ENCODE results near the gene SDSL. TPM values are rescaled to one million over a fixed set of nuclear protein-coding genes. Genes with fewer than 3 reads are reported as not detected.

Gene SDSL
- polyA plus RNA-seq, 3 donors = 4.6 to 10.0 (median 6.5) TPM

DNA sequence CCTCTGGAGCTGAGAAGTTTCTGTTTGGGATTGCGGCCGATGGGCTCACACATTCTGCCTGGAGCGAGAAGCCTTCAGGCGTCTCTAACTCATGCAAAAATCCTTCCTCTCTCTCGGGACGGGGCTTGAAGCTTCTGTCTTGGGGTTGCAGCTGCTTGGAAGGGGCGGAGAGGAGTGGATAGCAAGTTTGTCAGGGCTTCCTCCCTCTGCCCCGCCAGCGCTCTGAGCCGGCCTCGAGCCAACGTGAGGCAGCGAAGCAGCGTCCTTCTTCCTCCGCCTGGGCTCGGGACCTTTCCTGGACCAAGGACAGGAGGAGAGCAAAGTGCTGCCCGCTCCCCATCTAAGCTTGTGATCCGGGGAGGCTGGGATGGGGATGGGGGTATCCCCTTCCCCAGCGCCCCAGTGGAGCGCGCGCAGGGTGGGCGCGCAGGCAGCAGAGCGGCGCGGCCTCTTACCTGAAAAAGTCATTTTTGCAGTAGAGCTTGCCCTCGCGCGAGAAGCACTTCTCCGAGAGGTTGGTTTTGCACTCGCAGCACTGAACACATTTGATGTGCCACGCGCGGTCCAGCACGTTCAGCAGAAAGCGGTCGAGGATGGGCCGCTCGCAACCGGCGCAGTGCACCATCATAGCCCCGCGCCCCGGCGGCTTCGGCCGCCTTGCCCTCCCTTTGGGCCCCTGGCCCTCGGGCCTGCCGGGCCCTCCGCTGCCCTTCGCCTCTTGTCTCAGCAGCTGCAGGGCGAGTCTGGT, 48.9 kb downstream of the SDSL start:
- Histone ChIP-seq H3K79me2 (ENCODE audit: insufficient read depth, low read length) (no peaks in the 10 kb centered on the region), H3K27ac (ENCODE audit: low read depth in 1 of 2, low read length in 2 of 2) (no peak overlapping the region), H3K9ac (ENCODE audit: insufficient read depth, low read length, poor library complexity, severe bottlenecking) (no peak overlapping the region), H3K4me3 (replicated peaks in 1 of 3; ENCODE audit: low read depth in 2 of 3, low read length in 3 of 3) (no peak overlapping the region), H4K20me1 (ENCODE audit: insufficient read depth, low read length) (no peaks in the 10 kb centered on the region), H2AFZ (ENCODE audit: insufficient read depth, low read depth, low read length, poor library complexity, severe bottlenecking) (no peak overlapping the region), H3K27me3 (ENCODE audit: control insufficient read depth in 2 of 2, insufficient read depth in 2 of 2, low read length in 2 of 2) (peaks cover 78 to 100% of the 10 kb centered on the region in 2 donors), H3K4me2 (replicated peaks; ENCODE audit: extremely low read depth, low read length, poor library complexity, severe bottlenecking) (no peak overlapping the region), H3K9me3 (replicated peaks in 1 of 2; ENCODE audit: control insufficient read depth in 1 of 2, insufficient read depth in 1 of 2, low read length in 2 of 2) (peaks cover 3 to 77% of the 10 kb centered on the region in 2 donors), H3K36me3 (replicated peaks in 1 of 2; ENCODE audit: control insufficient read depth in 1 of 2, insufficient read depth in 2 of 2, low read length in 2 of 2) (no peaks in the 10 kb centered on the region), H3K4me1 (ENCODE audit: control insufficient read depth in 1 of 2, insufficient read depth in 2 of 2, low read length in 2 of 2) (peaks cover 0 to 8% of the 10 kb centered on the region in 2 donors)
- DNase-seq = no peak
- TF ChIP-seq CTCF (IDR thresholded peaks at IDR 0.05) = no peak
- H3K4me3 Mint-ChIP-seq = peak overlapping the region in 1 of 2 donors; percentile 73
- peaks cover 95 to 100% (median 99%) of the 10 kb centered on the region in 3 donors for H3K27me3 Mint-ChIP-seq (ENCODE audit: low read depth in 3 of 3)
- WGBS (ENCODE audit: insufficient coverage) = 5% methylated on average over 46 of the region's 53 CpGs
- intact Hi-C loops (cut with micrococcal nuclease) = no loop called here
- peaks cover 10% of the 10 kb centered on the region for H3K4me1 Mint-ChIP-seq
- H3K36me3 Mint-ChIP-seq = peaks cover 3 to 10% of the 10 kb centered on the region in 2 donors
- H3K27ac Mint-ChIP-seq = no peak overlapping the region
- peaks cover 0 to 20% (median 10%) of the 10 kb centered on the region in 7 donors for H3K9me3 Mint-ChIP-seq

DNA sequence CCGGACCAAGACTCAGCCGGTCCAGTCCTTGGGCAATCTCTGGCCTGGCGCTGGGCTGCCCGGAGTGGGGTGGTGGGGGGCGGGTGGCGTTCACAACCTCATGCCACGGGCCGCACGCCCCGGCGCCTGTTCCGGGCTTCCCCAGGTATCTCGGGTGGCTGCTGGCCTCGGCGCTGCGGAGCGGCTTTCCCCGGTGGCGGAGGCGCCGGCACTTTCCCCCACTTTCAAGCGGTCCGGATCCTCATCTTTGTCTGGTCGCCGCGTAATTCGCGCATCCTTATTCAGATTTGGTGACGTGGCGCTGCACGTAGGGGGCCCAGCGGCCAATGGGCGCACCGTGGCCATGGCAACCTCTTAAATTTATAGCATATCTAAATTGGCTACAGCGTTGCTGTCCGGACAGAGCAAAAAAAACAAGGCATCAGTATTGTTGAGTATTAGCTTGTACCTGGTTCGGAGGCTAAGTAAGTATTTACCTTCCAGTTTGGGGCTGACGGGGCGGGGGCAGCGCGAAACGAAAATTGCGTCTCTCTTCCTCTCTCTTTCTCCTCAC, 49.5 kb downstream of the SDSL start, which contains the start of gene LHX5:
LHX5 (minus strand) TSS at position 253 of the 553 bp plus-strand sequence. CDS start 373 bp downstream, outside the sequence.
- intact Hi-C loops (cut with micrococcal nuclease) = no loop called here
- Mint-ChIP-seq H3K27ac (peak within 1 kb of the TSS in 1 of 7 donors; percentile 75), H3K4me1 (peaks cover 10% of the 10 kb centered on the region), H3K9me3 (peaks cover 0 to 19% (median 9%) of the 10 kb centered on the region in 7 donors), H3K36me3 (peaks cover 3 to 9% of the 10 kb centered on the region in 2 donors), H3K4me3 (peak within 1 kb of the TSS in 1 of 2 donors; percentile 73), H3K27me3 (ENCODE audit: low read depth in 3 of 3) (peaks cover 92 to 100% (median 99%) of the 10 kb centered on the region in 3 donors)
- Histone ChIP-seq H3K27ac (ENCODE audit: low read depth in 1 of 2, low read length in 2 of 2) (no peak within 1 kb of the TSS), H3K27me3 (ENCODE audit: control insufficient read depth in 2 of 2, insufficient read depth in 2 of 2, low read length in 2 of 2) (peaks cover 74 to 100% of the 10 kb centered on the region in 2 donors), H3K4me2 (replicated peaks; ENCODE audit: extremely low read depth, low read length, poor library complexity, severe bottlenecking) (no peak within 1 kb of the TSS), H3K9ac (ENCODE audit: insufficient read depth, low read length, poor library complexity, severe bottlenecking) (no peak within 1 kb of the TSS), H3K79me2 (ENCODE audit: insufficient read depth, low read length) (no peaks in the 10 kb centered on the region), H2AFZ (ENCODE audit: insufficient read depth, low read depth, low read length, poor library complexity, severe bottlenecking) (no peak within 1 kb of the TSS), H3K4me1 (ENCODE audit: control insufficient read depth in 1 of 2, insufficient read depth in 2 of 2, low read length in 2 of 2) (peaks cover 0 to 8% of the 10 kb centered on the region in 2 donors), H3K4me3 (replicated peaks in 1 of 3; ENCODE audit: low read depth in 2 of 3, low read length in 3 of 3) (no peak within 1 kb of the TSS), H4K20me1 (ENCODE audit: insufficient read depth, low read length) (no peaks in the 10 kb centered on the region), H3K36me3 (replicated peaks in 1 of 2; ENCODE audit: control insufficient read depth in 1 of 2, insufficient read depth in 2 of 2, low read length in 2 of 2) (no peaks in the 10 kb centered on the region), H3K9me3 (replicated peaks in 1 of 2; ENCODE audit: control insufficient read depth in 1 of 2, insufficient read depth in 1 of 2, low read length in 2 of 2) (peaks cover 3 to 73% of the 10 kb centered on the region in 2 donors)
- WGBS (ENCODE audit: insufficient coverage) = 4% methylated on average over 35 of the region's 43 CpGs
- TF ChIP-seq CTCF (IDR thresholded peaks at IDR 0.05) = no peak
- DNase-seq = no peak

Measured in CD14-positive monocyte (primary cell).